Fibroblast of the conjunctiva (primary cell): ENCODE data around the gene NRG3.

Experiments
- DNase-seq: peaks from one replicate; pipeline ENCODE4 v3.0.0-alpha.2; 2010; ENCODE audit warnings: low read depth

Gene NRG3

DNA sequence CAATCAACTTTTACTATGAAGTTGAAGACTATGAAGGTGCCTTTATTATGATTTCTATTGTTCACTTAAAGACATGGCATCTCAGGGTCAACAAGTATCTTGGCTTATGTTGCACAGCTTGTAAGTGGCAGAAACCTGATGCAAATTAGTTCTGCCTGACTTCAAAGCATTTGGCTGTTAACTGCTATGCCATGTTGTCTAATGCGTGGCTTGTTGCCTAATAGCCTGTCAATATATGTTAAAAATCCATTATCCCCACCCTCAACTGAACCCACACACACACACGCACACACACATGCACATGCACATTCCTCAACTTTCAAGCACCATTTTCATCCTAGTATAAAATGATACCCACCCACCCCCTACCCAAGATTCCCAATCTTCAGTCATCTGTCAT is 217.1 kb downstream of the NRG3 start:
- DNase-seq = no peak

DNA sequence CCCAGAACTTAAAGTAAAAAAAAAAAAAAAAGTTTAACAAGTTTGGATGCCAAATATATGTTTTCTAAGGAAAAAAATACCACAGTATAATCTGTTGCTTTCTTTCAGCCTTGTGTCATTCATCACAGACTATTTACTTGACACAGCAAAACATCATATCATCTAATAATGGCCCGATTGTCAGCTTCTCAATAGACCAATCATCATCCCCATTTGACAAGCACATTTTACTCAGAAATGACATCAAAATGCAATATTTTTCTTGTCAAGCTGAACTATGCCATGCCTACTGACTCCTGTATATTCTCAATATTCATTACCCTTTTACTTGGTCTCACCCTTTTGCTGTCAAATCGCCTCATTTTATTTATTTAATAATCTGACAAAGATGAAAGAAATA is 249.7 kb downstream of the NRG3 start:
- no peak for DNase-seq

DNA sequence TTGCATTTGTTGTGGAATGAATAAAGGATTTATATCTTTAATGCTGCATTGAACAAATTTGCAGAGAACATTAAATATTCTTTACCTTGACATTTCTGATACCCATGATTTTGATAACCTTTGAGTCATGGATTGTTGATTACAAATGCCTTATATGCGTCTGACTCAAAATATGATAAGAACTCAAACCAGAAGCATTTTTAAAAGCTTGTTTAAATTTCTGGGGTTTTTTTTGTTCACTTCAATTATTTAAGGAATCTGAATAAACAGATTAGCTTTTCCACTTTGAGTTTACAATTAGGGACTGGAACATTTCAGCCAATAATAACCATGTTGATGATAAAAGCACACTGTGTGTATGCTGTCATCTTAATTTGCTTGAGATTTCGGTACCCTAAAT is 253.5 kb downstream of the NRG3 start:
- DNase-seq = no peak

DNA sequence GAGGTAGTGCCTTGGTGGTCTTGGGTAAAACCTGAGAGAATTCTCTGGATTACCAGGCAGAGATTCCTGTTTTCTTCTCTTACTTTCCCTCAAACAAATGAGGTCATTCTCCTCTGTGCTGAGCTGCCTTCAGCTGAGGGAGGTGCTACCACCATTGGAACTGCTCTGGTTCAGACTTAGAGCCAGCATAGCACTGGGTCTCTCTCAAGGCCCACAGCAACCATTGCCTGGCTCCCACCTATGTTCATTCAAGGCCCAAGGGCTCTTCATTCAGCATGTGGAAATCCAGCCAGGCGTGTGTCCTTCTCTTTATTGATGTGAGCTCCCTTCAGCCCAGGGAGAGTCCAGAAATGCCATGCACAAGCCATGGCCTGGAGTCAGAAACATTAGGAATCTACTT is 261.1 kb downstream of the NRG3 start:
- DNase-seq = no peak

DNA sequence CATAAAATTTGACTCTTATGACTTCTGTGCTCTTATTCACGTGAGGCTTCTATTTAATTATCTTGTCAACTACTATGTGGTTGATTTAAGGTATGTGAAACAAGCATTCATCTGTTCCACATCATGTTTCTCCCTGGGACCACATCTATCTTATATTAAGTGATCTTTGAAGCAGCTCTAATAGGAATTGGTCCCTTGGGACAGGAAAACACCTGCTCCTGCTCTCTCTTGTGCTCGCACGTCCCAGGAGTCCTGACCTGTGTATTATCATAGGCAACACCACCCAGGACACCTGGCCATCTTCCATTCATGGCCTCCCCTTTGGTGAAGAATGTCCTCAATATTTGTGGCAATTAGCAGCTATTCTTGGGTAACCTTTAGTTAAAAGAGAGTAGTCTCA is 269.2 kb downstream of the NRG3 start:
- no peak for DNase-seq

- DNase-seq = no peak
Observed at GRCh38 chr10:82148764-82149163, 273.8 kb downstream of the NRG3 start.

DNA sequence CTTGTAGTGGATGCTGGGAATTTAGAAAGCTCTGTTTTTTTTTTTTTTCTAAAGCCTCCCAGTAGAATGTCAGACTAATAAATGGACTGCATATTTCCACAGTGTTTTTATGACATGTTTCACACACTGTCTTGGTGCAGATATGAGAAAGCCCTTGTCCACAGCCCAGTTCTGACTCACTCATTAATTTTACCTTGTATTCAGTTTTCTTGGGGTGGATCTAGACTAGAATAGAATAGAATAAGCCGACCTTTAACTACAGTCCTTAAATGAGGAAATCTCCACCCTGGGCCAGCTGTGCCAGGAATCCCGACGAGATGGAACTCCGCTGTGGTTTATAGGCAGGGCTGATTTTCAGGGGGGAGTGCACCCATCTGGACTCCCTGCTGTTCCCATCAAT is 274.7 kb downstream of the NRG3 start:
- DNase-seq = no peak

DNA sequence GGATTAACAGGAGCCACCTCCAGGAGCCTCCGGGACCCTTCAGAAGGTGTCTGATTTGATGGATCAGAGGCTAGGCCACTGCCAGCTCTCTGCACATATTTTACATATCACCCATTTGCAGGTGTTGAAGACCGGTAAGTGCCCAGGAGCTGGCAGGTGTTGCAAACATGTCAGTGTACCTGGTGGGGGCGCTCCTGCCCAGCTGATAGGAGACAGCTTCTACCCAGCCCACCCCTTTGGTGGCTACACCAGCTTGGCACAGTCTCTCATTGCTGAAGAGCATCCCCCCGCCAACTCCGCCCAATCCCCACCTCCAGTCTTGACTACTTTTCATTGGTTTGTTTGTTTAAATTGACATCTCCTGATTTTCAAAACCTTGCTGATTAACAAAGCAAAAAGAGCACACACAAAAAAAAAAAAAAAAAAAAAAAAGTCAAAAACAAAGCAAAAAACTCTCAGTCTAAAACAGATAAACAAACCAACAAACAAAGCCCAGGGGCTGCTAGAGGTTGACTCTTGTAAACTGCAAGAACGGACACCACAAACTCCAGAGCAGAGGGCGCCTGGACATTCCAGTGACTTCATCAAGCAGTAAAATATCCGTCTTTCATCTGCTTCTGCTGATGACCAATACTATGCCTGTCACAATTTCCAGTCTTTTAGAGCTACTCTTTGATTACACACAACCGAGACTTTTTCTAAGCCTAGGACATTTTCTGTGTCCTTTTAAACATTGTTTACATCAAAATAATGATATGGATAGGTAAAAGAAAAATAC is 275.3 kb downstream of the NRG3 start:
- no peak for DNase-seq

DNA sequence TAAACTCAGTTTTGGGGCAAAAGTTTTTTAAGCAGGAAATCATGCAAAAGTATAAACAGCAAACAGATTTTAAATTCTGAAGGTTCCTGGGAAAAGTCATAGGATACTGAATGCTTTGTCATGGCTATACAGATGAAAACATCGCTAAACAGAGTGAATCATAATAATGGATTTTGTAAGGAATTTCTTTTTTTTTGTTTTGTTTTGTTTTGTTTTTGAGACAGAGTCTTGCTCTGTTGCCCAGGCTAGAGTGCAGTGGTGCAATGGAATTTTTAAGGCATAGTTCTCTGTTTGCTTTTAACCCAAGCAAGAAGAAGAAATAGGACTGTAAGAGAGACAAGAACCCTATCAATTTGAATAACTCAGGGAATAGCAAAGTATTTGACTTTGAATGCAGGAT is 285.3 kb downstream of the NRG3 start:
- DNase-seq = no peak

DNA sequence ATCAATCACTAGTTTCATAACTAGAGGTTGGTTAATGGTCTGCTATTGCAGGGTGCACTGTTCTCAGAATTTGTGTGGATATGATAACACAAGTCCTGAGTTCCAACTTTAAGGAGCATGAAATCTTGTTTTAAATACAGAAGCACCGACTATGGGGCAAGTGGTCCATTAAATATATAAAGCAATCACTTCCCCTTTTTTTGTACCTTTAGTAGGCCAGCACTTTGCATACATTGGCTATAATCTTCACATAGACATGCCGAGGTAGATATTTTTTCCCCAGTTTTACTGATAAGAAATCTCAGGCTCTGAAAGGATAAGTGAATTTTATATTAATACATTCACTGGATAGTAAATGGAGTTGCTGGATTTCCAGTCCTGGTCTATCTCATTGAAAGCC is 286.3 kb downstream of the NRG3 start:
- DNase-seq = no peak

DNA sequence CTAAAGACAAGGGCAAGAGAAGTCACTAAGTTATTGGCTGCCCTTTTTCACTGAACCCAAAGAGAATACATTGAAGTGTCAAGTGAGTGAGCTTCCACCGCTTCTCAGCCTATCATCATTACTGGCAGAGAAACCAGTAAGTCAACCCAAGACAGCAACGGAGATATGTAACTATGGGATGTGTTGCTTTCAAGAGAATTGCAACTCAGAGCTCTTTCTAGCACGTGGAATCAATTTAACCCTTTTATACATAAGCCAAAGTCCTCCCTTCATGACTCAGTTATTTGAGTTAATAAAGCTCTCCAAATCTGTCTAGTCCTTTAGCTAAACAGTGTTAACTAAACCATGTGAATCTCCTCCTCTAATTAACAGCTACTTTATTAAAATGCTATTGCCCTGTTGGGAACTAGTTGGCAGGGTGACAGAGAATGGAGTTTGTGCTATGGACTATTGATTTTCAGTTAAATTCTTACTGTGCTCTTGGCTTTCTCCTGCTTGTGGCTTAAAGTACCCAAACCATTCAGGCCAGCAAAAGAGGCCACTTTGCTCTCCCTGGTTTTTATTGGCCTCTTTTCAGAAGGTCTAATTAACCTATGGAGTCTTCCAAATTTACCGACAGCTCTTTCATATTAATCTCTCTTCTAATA is 287.7 kb downstream of the NRG3 start:
- no peak for DNase-seq

- DNase-seq = no peak
Observed at GRCh38 chr10:82171899-82172298, 296.9 kb downstream of the NRG3 start.

DNA sequence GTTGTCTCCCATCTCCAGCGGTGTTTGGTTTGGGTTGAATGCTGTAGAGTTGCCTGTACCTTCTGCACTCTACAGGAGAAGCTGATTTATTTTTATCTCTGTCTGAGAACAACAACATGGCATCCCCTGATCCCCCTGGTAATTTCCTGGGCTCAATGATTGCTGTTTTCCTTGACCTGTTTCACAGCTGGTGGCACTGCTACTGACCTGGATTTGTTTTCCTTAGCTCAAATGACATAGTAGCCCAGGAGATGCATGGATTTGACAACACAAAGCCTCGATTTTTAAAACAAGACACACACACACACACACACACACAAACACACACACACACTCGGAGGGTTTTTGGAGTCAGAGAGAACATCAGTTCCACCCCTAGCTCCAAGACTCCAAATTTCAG is 301.6 kb downstream of the NRG3 start:
- no peak for DNase-seq

- DNase-seq = peak; percentile 2
Observed at GRCh38 chr10:82190432-82191260, 315.7 kb downstream of the NRG3 start.

DNA sequence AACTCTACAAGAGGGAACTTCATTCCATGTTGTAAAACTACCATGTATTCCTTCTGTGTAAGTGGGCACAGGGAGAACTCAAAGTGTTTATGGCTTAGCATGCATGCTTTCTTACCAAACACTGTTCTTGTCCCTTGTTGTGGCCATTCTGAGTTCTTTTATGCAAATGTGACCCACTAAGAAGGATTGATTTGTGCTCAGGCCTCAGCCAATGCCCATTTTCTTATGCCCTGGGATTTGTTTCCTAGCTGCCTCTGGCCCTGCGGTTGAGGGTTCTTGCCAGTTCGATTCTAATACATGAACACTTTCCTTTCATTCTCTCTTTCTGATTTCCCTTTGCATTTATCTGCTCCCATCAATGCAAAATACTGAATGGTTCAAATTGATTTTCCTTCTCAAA is 316.7 kb downstream of the NRG3 start:
- no peak for DNase-seq

DNA sequence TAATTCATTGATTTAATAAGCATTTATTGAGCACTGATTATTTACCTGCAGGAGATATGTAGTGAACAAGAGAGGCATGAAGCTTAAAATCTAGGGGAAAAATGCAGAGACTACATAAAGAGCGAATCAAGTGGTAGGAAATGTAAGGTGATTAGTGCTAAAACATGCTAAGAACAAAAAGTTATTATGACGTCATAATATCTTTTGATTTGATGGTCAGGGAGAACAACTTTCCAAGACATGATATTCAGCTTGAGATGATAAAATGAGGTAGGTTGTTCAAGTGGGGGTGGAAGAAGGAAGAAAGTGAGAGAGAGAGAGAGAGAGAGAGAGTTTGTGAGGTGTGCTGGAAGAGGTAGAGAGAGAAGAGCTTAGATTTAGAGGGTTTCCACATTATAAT is 317.7 kb downstream of the NRG3 start:
- DNase-seq = no peak

- DNase-seq = no peak
Observed at GRCh38 chr10:82194419-82194818, 319.4 kb downstream of the NRG3 start.

DNA sequence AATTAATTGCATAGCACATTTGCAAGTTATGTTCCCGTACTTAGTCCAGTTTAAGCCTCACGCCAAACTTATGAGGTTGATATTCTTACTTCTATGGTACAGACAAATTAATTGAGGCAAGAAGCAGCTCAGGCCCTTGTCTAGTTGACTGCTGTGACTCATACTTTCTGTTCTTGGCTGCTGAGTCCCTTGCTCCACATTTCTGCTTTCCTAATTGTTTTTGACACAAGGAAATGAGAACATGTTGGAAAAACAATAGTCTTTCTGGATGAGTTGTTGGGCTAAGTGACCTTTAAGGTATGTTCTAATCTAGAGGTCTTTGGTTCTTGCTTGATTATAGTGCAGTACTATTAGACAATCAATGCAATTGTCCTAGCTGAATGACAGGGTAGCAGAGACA is 331.8 kb downstream of the NRG3 start:
- no peak for DNase-seq

GRCh38 chr10:82208726-82209125 is 333.7 kb downstream of the NRG3 start:
- DNase-seq = no peak

GRCh38 chr10:82210331-82210730 is 335.3 kb downstream of the NRG3 start:
- no peak for DNase-seq

DNA sequence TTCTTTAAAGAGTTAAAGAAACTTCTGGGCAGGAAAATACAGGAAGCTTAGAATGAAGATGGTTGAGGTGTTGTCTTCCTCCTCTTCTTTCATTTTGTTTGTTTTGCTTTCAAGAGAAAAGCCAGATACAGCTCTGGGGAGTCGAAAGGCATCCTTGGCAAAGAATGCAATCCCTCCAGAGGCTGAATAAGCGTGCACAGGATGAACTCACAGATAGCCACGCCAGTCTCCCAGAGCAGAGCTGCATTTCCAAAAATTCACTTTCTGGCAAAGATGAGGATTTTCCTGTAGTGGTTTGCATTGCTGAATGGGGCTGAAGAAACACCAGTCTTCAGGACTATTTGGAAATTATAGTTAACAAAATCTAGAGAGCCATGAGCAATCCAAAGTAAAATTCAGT is 336.4 kb downstream of the NRG3 start:
- no peak for DNase-seq

DNA sequence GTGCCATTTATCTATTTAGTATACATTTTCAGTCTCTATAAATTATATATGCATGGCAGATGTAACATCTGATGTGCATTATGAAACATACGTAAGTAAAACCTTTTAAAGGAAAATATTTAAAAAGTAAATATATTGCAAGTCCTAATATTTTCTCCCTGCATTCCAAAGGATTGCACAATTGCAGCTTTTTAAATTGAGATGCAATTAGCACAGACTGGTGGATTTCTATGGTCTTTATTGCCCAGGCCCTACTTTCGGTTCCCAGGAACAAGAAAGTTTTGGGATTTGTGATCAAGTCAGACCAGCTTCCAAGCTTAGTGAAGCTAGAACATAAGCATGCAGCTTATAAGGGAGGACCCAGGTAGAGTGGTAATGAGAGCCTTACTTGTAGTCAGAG is 337.8 kb downstream of the NRG3 start:
- DNase-seq = no peak

- DNase-seq = no peak
Observed at GRCh38 chr10:82213784-82214183, 338.8 kb downstream of the NRG3 start.
